Measurements from ENCODE around the gene YPEL3. TPM values are rescaled to one million over a fixed set of nuclear protein-coding genes. Genes with fewer than 3 reads are reported as not detected.

Gene YPEL3, protein sequence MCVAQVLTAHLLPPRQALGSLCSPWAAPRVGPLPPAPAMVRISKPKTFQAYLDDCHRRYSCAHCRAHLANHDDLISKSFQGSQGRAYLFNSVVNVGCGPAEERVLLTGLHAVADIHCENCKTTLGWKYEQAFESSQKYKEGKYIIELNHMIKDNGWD
- 10 to 100 TPM; 96.1 to 96.3 TPM for total RNA-seq

DNA sequence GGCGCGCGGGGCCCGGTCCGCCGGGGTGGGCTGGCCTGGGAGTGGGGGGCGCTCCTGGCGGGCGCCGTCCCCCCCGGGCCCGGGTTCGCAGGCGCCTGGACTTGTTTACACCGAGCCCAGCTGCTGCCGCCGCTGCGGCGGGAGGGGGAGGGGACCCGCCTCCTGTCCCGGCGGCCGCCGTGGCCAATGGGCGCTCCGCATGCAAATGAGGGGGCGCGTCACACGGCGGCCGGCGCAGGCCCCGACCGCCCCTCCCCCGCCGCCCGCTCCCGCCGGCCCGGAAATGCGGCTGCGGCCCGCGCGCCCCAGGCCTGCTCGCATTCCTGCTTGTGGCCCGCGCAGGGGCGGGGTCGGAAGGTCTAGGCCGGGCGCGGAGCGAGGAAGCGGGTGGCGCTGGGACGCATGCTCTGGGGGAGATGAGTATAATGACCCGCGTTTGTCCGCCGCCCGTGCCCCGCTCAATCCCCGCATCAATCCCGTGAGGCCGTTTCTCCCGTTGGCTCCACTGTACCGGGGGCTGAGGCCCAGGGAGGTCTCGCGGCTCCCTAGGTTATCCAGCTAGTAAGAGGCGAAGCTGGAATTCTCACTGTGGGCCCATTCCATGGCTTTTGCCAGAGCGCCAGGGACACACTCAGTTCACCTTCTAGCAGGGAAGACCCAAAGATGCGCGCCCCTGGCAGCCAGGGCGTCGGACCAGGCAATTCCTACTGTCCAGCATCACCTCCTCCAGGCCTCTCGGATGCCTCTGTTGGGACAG is at the start of gene YPEL3:
TSS of gene YPEL3 (minus strand) at position 109 of the 757 bp plus-strand sequence. CDS start 731 bp downstream, outside the sequence.

DNA sequence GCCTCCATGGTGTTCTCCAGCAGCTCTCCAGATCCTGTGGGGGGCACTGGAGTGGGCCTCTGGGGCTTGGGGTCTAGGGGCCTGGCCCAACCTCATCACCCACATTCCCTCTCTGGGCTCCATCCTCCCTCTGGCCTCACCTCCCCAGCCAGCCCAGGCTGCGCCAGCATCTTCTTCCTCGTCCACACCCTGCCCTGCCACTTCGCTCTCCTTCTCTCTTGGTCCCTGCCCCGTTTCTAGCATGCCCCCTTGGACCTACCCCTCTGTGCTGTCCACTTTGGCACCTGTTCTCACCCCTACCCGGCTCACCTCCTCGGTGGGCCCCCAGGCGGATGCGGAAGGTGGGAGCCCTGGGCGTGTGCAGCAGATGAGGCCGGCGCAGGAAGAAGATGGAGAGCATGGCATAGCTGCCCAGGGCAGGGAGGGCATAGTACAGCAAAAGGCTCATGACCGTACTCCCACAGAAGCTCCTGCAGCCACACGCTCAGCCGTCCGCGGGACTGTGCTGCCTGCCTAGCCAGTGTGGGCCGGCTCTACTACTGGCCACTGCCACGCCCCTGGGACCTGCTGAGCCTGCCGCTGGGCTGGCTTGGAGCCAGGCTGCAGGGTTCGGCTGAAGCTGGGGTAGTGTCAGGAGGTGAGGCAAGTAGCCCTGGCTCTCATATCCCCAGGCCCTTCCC is 17.2 kb upstream of the YPEL3 start, which contains the start of gene GDPD3:
TSS of gene GDPD3 (minus strand) at position 507 of the 680 bp plus-strand sequence. CDS start at position 448, 59 bp downstream.

DNA sequence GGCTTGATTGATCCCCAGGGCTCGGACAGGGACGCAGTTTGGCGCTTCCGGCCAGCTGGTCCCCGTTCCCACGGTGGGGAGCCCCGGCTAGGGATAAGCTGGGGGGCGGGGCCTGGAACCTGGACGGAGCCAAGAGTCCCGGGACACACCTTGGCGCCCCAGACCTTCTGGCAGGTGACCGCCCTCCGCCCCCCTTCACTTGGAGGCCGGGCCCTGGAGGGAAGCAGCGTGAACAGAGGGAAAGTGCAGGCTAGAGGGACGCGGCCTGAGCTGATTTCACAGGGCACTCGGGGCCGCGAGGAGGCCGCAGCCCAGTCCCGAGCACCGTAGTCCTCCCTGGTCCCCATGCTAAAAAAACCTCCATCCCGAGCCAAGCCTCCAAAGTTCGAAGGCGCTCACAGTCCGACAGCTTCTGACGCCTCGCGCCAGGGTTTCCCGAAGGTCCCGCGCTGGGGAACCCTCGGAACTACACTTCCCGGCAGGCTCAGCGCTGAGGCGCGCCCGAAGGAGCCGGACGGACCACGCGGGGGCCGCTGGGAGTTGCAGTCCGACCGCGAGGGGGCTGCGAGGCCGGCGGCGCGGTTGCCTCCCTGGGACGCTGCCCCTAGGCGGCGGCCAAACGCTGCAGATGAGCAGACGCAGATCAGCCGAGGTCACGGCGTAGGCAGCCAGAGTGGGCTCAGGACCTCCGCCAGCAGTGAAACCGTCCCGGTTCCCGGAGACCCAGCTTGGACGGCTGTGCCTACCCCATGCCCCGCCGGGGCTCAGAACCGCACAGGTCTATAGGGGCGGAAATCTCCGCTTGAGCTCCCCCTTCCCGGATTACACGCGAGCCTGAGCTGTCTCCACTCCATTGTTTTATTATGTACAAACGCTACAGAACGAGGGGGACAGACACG is 4.3 kb downstream of the YPEL3 start, which contains the start of gene TBX6:
TSS of gene TBX6 (minus strand) at position 451 of the 899 bp plus-strand sequence. CDS start 731 bp downstream, outside the sequence.

DNA sequence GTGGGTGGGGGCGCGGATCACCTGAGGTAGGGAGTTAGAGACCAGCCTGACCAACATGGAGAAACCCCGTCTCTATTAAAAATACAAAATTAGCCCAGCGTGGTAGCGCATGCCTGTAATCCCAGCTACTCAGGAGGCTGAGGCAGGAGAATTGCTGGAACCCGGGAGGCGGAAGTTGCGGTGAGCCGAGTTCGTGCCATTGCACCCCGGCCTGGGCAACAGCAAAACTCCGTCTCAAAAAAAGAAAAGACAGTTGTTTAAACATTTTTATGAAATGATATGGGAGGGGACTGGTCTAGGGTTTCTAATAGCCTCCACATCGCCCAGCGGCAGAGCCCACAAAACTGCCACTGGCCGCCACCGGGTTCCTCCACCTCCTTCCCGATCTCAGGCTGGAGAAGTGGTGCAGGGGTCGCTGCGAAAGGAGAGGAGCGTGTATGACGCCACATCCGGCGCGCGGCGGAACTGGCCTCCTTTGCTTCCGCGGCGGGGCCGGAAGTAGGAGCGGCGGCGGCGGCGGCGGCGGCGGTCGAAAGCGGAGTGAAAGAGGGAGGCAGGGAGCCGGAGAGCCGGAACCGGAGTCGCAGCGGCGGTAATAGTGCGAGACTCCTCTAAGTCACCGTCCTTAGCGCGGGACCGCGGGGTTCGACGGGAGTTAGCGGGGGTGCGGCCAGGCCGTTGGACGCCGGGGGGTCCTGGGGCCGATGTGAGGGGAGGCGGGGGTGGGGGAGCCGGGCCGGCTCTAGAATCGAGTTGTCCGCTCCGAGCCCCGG is 20.3 kb downstream of the YPEL3 start, which contains the start of gene PPP4C:
TSS of gene PPP4C (plus strand) at position 492 of the 773 bp plus-strand sequence. CDS start 384 bp downstream, outside the sequence.

DNA sequence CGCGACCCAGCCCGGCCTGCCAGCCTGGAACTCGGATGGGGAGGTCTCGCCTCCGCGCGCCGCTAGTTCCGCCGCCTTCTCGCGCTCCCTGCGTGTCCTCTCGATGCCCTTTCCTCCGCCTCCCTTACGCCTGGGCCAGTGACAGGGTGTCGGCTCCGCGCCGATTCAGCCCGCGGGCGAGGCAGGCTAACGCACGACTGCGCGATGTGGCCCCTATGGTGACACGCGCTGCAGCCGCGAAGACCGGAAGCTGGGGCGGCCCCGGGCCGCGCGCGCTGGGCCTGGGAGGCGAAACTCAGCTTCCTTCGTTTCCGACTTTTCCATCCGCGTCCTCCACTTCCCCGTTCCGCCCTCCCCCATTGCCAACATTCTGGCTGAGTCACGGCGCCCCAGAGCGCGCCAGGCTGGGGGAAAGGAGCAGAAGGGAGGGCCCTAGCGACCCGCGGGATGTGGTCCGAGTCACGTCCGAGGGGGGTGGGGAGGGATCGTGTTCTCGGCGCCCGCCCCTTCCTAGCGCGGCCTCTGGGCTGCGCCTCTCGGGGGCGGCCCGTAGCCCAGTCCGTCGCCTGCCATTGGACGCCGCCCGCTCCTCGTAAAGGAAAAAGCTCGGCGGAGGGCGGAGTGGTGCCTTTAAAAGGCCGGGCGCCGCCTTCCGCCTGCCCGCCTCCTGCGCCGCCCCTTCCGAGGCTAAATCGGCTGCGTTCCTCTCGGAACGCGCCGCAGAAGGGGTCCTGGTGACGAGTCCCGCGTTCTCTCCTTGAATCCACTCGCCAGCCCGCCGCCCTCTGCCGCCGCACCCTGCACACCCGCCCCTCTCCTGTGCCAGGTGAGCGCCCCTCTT is 30.7 kb downstream of the YPEL3 start, which contains the start of gene ALDOA:
TSS of gene ALDOA (plus strand) at position 659 of the 841 bp plus-strand sequence. CDS start 1,138 bp downstream, outside the sequence.

Other genes with a start within 250 kb of the YPEL3 start
- gene CDIPT, start 233.0 kb downstream of the YPEL3 start, total RNA-seq, result 10 to 100 TPM; 57.3 to 59.6 TPM
- gene SEZ6L2, start 196.7 kb downstream of the YPEL3 start, total RNA-seq, result not detected
- gene ASPHD1, start 195.7 kb downstream of the YPEL3 start, total RNA-seq, result not detected
- gene KCTD13, start 170.0 kb downstream of the YPEL3 start, total RNA-seq, result 10 to 100 TPM; 30.4 to 32.9 TPM
- gene TMEM219, start 134.1 kb downstream of the YPEL3 start, total RNA-seq, result 10 to 100 TPM; 74.1 to 77.3 TPM
- 10 to 100 TPM; 42.2 to 43.0 TPM for gene TAOK2, start 122.3 kb downstream of the YPEL3 start, total RNA-seq
- gene HIRIP3, start 100.6 kb downstream of the YPEL3 start, total RNA-seq, result 10 to 100 TPM; 33.1 to 34.6 TPM
- gene INO80E, start 100.0 kb downstream of the YPEL3 start, total RNA-seq, result 100 to 1,000 TPM; 101 to 102 TPM
- not detected for gene DOC2A, start 85.2 kb downstream of the YPEL3 start, total RNA-seq
- not detected for gene C16orf92, start 73.0 kb downstream of the YPEL3 start, total RNA-seq
- 1 to 10 TPM; 4.7 to 5.8 TPM for gene TLCD3B, start 64.9 kb downstream of the YPEL3 start, total RNA-seq
- 1,000 to 10,000 TPM; 1,254 to 1,292 TPM for gene ALDOA, start 30.5 kb downstream of the YPEL3 start, total RNA-seq
- gene PPP4C, start 20.2 kb downstream of the YPEL3 start, total RNA-seq, result 100 to 1,000 TPM; 120 to 124 TPM
- gene TBX6, start 4.3 kb downstream of the YPEL3 start, total RNA-seq, result 1 to 10 TPM; 1.8 to 2.1 TPM
- 10 to 100 TPM; 14.1 to 17.4 TPM for gene GDPD3, start 17.3 kb upstream of the YPEL3 start, total RNA-seq
- gene MAPK3, start 27.0 kb upstream of the YPEL3 start, total RNA-seq, result 10 to 100 TPM; 75.2 to 75.6 TPM
- 1,000 to 10,000 TPM; 1,549 to 1,565 TPM for gene CORO1A, start 87.4 kb upstream of the YPEL3 start, total RNA-seq
- 100 to 1,000 TPM; 122 to 123 TPM for gene BOLA2B, start 97.5 kb upstream of the YPEL3 start, total RNA-seq
- 10 to 100 TPM; 74.5 to 91.7 TPM for gene SLX1A, start 97.7 kb upstream of the YPEL3 start, total RNA-seq
- gene SULT1A3, start 103.0 kb upstream of the YPEL3 start, total RNA-seq, result 10 to 100 TPM; 24.0 to 31.6 TPM
- 10 to 100 TPM in 1 of 2 experiments, 1 to 10 TPM in 1; 7.5 to 15.5 TPM for gene NPIPB13, start 152.3 kb upstream of the YPEL3 start, total RNA-seq